Measurements from ENCODE around the gene TEX48. TPM values are rescaled to one million over a fixed set of nuclear protein-coding genes. Genes with fewer than 3 reads are reported as not detected.

Gene TEX48, protein sequence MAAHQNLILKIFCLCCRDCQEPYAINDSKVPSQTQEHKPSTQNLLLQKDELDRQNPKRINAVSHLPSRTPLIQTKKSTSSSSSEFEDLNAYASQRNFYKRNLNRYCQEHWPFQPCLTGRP
- 1 to 10 TPM in 1 of 2 experiments, under 1 TPM in 1; 0.73 to 1.6 TPM for total RNA-seq

DNA sequence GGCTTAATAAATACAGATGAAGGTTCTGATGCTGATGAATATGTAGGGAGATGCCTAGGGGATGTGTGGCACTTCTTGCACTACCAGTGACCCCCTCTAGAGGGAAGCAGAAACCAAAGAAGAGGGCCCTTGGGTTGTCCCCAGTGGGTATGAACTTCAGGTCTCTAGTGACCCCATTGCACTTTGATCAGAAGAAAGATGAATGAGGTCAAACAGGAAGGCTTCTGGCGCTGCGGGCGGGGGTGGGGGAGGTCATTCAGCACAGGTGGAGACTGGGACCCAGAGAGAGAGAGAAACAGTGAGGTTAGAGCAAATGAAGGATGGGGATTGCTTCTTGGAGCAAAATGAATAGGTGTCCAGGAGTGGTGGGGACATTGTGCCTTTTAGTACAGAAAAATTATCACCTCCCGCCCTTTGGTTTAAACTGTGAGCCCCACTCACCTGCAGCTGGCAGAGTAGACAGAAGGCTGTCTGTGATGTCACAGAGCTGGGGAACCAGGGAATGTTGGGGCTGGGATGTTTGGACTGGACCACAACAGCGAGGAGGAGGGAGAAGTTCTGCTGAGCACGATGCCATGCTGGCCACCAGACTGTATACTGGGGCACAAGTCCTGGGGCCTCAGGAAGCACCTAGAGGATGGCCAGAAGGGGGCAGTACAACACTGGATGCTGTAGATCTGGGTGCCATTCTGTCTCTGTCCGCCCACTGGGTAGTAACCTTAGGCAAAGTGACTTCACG is at the start of gene TEX48:
TEX48 (minus strand) TSS at position 599 of the 739 bp plus-strand sequence. CDS start 10,469 bp downstream, outside the sequence.
- Mint-ChIP-seq H3K9me3 (ENCODE audit: low read depth) (peaks cover under 1% of the 10 kb centered on the region), H3K4me1 (peaks cover 60% of the 10 kb centered on the region), H3K27me3 (peaks cover 20% of the 10 kb centered on the region), H3K27ac (peak within 1 kb of the TSS; percentile 94), H3K4me3 (peak within 1 kb of the TSS; percentile 56), H3K36me3 (peaks cover 16% of the 10 kb centered on the region)
- CTCF ChIA-PET: interaction anchor here (0.6 to 7.6 kb wide), 54 partner anchors 9 to 842 kb away, joined by 3 to 186 read pairs (median 4); partner anchors contain the start of gene TNFSF8
- peak; percentile 95 for ATAC-seq
- DNase-seq: peak; percentile 93

DNA sequence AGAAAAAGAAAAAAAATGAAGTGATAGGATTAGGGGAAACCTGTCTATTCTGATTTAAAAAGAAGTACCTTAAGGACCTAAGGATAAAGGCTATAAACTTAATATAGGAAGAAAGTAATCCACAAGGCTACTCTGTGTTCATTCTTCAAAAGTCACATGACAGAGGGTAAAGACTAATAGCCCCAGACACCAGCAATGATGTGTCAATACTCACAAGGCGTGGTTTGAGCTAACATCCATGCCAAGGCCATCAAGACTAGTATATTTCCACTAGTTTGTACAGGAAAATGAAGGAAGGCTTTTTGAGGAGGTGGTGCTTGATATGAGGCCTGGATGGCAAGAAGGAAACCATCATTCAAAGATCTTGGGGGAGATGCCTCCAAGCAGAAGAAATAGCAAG is 49.7 kb upstream of the TEX48 start:
- CTCF ChIA-PET: interaction anchor here (2.0 kb wide), 1 partner anchor 10 kb away, joined by 8 read pairs; no protein-coding TSS in a partner anchor
- Mint-ChIP-seq H3K4me1 (peaks cover 34% of the 10 kb centered on the region), H3K9me3 (ENCODE audit: low read depth) (peaks cover 8% of the 10 kb centered on the region), H3K36me3 (peaks cover 34% of the 10 kb centered on the region), H3K27me3 (no peaks in the 10 kb centered on the region), H3K4me3 (no peak overlapping the region), H3K27ac (no peak overlapping the region)
- no peak for DNase-seq
- no peak for ATAC-seq

DNA sequence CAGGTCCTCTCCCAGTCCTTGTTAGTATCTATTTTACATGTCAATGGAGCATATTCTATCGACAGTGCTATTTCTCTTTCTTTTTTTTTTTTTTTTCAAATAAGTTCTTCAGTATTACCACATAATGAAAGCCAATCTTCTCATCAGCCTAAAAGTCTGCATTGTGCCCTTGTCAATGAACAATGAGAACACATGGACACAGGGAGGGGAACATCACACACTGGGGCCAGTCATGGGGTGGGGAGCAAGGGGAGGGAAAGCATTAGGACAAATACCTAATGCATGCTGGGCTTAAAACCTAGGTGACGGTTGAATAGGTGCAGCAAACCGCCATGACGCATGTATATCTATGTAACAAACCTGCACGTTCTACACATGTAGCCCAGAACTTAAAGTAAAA is 47.7 kb upstream of the TEX48 start:
- DNase-seq (no peak), ATAC-seq (no peak)
- CTCF ChIA-PET: no interaction called here
- Mint-ChIP-seq H3K9me3 (ENCODE audit: low read depth) (peaks cover 8% of the 10 kb centered on the region), H3K4me1 (peaks cover 23% of the 10 kb centered on the region), H3K4me3 (no peak overlapping the region), H3K27ac (peak overlapping the region; percentile 22), H3K27me3 (peaks cover 2% of the 10 kb centered on the region), H3K36me3 (peaks cover 32% of the 10 kb centered on the region)

DNA sequence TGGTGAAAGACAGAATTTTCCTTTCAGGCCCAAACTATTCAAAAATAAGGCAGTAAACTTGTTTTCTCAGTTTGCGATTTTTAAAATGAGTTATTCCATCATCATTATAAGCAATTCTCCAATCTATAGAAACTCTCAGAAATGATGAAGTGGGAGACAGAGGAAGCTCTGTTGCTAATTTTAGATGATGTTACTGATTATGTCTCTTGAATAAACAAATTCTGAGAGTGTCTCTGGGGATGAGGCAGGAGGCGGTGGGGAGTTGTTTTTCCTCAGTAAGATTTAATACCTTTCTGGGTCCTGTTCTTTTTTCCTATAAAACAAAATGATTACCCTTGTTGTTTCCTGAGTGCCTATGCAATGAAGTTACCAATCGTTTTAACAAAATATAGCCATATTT is 43.9 kb upstream of the TEX48 start:
- H3K4me3 Mint-ChIP-seq: no peak overlapping the region
- no peak for ATAC-seq
- H3K27ac Mint-ChIP-seq: no peak overlapping the region
- H3K9me3 Mint-ChIP-seq (ENCODE audit: low read depth): peaks cover 8% of the 10 kb centered on the region
- CTCF ChIA-PET: no interaction called here
- peaks cover 10% of the 10 kb centered on the region for H3K27me3 Mint-ChIP-seq
- H3K4me1 Mint-ChIP-seq: peaks cover 23% of the 10 kb centered on the region
- H3K36me3 Mint-ChIP-seq: peaks cover 33% of the 10 kb centered on the region
- DNase-seq: no peak

DNA sequence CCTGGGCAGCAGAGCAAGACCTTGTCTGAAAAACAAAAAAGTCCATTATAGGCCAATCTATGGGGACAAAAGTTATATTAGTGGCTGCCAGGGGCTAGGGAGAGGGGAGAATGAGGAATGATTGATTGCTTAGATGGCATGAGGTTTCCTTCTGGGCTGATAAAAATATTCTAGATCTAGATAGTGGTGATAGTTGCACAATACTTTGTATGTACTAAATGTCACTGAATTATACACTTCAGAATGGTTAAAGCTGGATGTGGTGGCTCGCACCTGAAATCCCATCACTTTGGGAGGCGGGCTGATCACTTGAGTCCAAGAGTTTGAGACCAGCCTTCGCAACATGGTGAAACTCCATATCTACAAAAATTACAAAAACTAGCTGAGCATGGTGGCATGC is 42.8 kb upstream of the TEX48 start:
- Mint-ChIP-seq H3K4me3 (no peak overlapping the region), H3K27ac (no peak overlapping the region), H3K4me1 (peaks cover 33% of the 10 kb centered on the region), H3K9me3 (ENCODE audit: low read depth) (peaks cover 6% of the 10 kb centered on the region), H3K36me3 (peaks cover 35% of the 10 kb centered on the region), H3K27me3 (peaks cover 11% of the 10 kb centered on the region)
- CTCF ChIA-PET: interaction anchor here (1.2 to 4.0 kb wide), 5 partner anchors 10 to 43 kb away, joined by 3 to 18 read pairs (median 4); partner anchors contain the start of gene TEX48
- DNase-seq: no peak
- ATAC-seq: no peak

DNA sequence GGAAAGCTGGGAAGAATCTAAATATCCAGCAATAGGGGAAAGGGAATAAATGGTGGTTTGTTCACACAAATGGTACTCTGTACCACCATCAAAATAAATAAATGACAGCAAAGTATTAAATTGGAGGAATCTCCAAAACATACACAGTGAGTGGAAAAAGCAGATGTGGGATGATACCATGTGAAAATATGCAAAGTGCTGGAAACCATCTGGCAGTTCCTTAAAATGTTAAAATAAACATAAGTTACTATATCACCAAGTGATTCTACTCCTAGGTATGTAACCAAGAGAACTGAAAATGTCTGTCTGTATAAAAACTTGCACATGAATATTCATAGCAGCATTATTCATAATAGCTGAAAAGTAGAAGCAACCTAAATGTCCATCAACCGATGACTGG is 41.9 kb upstream of the TEX48 start:
- CTCF ChIA-PET: interaction anchor here (0.9 to 4.0 kb wide), 7 partner anchors 11 to 318 kb away, joined by 3 to 18 read pairs (median 4); partner anchors contain the start of gene TEX48
- H3K27ac Mint-ChIP-seq: no peak overlapping the region
- ATAC-seq (no peak), DNase-seq (no peak)
- H3K9me3 Mint-ChIP-seq (ENCODE audit: low read depth): peaks cover 6% of the 10 kb centered on the region
- peaks cover 38% of the 10 kb centered on the region for H3K36me3 Mint-ChIP-seq
- H3K27me3 Mint-ChIP-seq: peaks cover 11% of the 10 kb centered on the region
- H3K4me1 Mint-ChIP-seq: peaks cover 41% of the 10 kb centered on the region
- no peak overlapping the region for H3K4me3 Mint-ChIP-seq

DNA sequence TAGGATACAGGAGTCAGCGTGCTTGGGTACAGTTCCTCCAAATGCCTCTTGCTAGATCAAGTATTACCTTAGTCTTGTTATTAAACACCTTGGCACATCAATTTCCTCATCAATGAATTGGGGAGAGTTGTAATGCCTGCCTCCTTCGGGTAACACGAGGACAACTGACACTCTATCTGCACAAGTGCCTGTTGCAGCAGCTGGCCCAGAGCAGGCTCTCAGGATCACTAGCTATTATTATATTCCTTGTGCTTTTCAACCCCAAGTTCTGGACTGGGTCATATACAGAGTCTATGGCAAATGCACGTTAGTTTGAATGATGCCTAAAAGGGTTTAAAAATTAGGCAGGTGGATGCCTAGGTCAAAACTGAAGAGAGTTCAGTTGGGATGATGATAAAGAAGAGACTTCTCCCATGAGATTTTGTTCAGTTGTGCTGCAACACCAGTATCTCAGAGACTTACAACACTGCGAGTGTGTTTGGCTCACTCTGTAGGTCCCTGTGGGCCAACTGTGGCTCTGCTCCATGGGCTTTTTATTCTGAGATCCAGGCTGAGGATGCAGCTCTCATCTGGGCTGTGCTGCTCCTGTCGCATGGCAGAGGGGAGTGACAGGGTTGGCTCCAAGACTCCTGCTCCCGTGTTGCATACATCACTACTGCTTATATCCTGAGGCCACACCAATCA is 41.1 kb upstream of the TEX48 start:
- Mint-ChIP-seq H3K36me3 (peaks cover 39% of the 10 kb centered on the region), H3K9me3 (ENCODE audit: low read depth) (no peaks in the 10 kb centered on the region), H3K27ac (no peak overlapping the region), H3K4me3 (no peak overlapping the region), H3K4me1 (peaks cover 50% of the 10 kb centered on the region), H3K27me3 (peaks cover 11% of the 10 kb centered on the region)
- CTCF ChIA-PET: interaction anchor here (1.0 to 4.0 kb wide), 5 partner anchors 9 to 183 kb away, joined by 3 to 18 read pairs (median 6); no protein-coding TSS in a partner anchor
- ATAC-seq (no peak), DNase-seq (no peak)

DNA sequence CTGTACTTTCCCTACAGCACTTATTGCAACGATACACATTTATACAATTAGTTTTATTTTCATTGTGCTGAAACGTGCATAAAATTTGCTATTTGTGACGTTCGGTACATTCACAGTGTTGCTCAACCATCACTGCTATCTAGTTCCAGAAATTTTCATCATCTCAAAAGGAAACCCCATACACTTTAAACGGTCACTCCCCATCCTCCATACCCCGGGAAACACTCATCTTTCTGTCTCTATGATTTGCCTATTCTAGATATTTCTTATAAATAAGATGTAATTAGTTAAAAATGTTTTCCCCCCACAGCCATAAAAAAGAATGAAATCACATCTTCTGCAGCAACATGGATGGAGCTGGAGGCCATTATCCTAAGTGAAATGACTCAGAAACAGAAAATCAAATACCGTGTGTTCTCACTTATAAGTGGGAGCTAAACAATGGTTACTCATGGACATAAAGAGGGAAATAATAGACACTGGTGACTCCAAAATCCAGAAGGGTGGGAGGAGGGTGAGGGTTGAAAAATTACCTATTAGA is 40.2 kb upstream of the TEX48 start:
- Mint-ChIP-seq H3K4me3 (no peak overlapping the region), H3K9me3 (ENCODE audit: low read depth) (no peaks in the 10 kb centered on the region), H3K27ac (no peak overlapping the region), H3K4me1 (peaks cover 55% of the 10 kb centered on the region), H3K36me3 (peaks cover 36% of the 10 kb centered on the region), H3K27me3 (peaks cover 11% of the 10 kb centered on the region)
- no peak for DNase-seq
- no peak for ATAC-seq
- CTCF ChIA-PET: interaction anchor here (1.0 to 5.4 kb wide), 7 partner anchors 10 to 41 kb away, joined by 3 to 55 read pairs (median 4); partner anchors contain the start of gene TEX48

DNA sequence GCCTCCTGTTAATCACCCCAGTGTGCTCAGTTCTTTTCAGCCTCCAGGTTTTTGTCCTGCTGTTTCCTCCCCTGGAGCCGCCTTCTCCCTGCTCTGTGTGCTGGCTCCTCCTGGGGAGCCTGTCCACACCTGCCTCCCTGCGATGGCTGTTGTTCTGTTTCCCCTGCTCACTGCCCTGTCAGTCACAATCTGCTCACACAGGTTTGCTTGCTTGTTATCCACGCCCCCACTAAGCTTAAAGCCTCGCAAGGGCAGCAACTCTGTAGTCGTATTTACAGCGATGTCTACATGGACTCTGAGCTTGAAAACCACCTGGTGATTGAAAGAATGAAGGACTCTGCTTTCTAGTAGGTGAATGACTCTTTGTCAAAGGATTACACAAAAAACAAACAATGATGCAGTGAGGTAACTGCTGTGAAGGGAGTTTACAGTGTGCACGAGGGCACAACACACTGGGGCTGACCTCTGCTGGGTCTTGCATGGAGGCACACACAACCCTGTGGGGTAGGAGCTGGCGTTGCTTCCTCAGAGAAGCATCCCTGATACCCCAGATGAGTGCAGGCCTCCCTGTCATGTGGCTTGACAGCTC is 39.6 kb upstream of the TEX48 start:
- H3K27ac Mint-ChIP-seq: peak overlapping the region; percentile 61
- peaks cover 60% of the 10 kb centered on the region for H3K4me1 Mint-ChIP-seq
- H3K27me3 Mint-ChIP-seq: peaks cover 11% of the 10 kb centered on the region
- DNase-seq (no peak), ATAC-seq (no peak)
- CTCF ChIA-PET: interaction anchor here (1.0 to 5.4 kb wide), 7 partner anchors 11 to 40 kb away, joined by 3 to 55 read pairs (median 4); partner anchors contain the start of gene TEX48
- H3K36me3 Mint-ChIP-seq: peaks cover 41% of the 10 kb centered on the region
- H3K9me3 Mint-ChIP-seq (ENCODE audit: low read depth): peaks cover 3% of the 10 kb centered on the region
- no peak overlapping the region for H3K4me3 Mint-ChIP-seq

DNA sequence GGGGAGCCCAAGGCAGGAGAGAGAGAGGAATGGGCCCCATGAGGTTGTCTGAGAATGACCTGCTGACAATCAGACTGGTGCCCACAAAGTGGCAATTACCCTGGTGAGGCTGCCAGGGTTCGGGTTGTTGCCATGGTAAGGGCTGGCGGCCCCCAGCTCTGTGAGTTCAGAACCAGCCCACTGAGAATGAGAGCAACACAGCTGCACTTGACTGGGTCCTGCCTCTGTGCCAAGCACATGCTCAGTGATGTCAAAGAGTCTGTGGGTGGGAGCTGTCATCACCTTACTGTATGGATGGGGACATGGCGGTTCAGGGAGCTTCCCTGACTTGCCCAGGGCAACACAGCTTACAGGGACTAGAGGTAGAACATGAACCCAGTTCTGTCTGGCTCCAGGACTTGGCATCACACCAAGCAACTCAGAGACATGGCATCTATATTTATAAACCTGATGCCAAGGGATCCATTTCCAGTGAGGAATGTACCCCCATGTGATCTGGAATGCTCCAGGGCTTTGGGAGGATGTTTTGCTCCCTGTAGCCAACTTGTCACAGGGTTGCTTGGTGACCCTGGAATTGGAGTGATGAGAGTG is 38.2 kb upstream of the TEX48 start:
- ATAC-seq: no peak
- peaks cover 7% of the 10 kb centered on the region for H3K9me3 Mint-ChIP-seq (ENCODE audit: low read depth)
- H3K4me1 Mint-ChIP-seq: peaks cover 63% of the 10 kb centered on the region
- peak overlapping the region; percentile 94 for H3K27ac Mint-ChIP-seq
- H3K27me3 Mint-ChIP-seq: peaks cover 8% of the 10 kb centered on the region
- no peak for DNase-seq
- H3K4me3 Mint-ChIP-seq: no peak overlapping the region
- peaks cover 47% of the 10 kb centered on the region for H3K36me3 Mint-ChIP-seq
- CTCF ChIA-PET: interaction anchor here (1.0 to 5.4 kb wide), 4 partner anchors 13 to 39 kb away, joined by 3 to 55 read pairs (median 10); partner anchors contain the start of gene TEX48

DNA sequence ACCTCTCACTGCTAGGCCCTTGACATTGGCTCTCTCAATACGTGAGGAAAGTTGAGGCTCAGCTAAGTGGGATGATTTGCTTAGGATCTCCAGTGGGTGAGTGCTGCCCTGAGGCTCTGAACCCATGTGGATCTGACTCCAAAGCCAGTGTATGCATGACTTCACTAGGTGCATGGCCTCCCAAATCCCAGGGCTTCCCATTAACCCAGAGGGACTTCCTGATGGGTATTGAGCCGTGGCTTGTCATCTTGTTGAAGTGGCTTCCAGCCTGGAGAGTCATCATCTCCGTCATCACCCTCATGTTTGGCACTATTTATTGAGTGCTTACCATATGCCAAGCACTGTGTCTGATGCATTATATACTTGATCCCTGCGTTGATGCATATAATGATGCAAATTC is 37.3 kb upstream of the TEX48 start:
- H3K27ac Mint-ChIP-seq: peak overlapping the region; percentile 94
- DNase-seq (peak; percentile 50), ATAC-seq (no peak)
- H3K4me3 Mint-ChIP-seq: peak overlapping the region; percentile 50
- H3K4me1 Mint-ChIP-seq: peaks cover 63% of the 10 kb centered on the region
- peaks cover 8% of the 10 kb centered on the region for H3K27me3 Mint-ChIP-seq
- peaks cover 7% of the 10 kb centered on the region for H3K9me3 Mint-ChIP-seq (ENCODE audit: low read depth)
- peaks cover 48% of the 10 kb centered on the region for H3K36me3 Mint-ChIP-seq
- CTCF ChIA-PET: interaction anchor here (0.7 to 5.4 kb wide), 9 partner anchors 9 to 206 kb away, joined by 3 to 55 read pairs (median 6); partner anchors contain the start of gene TEX48

DNA sequence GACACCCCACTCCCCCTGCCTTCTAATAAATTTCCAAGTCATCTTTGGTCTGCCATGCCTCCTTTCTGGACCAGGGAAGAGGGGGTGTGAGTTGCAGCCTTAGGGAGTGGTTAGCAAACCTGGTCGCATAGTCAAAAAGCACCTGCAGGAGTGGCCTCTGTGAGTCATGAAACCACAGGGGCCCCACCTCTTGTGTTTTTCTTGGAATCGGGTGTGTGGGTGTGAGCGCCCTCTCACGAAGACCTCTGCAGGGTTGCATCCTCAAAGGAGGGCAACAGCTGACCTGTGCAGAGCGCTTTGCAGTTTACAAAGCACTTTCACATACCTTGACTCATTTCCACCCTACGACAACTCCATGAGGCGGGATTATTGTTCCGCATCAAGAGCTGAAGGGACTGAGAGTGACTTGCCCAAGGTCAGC is 36.8 kb upstream of the TEX48 start:
- H3K27ac Mint-ChIP-seq: peak overlapping the region; percentile 94
- peaks cover 8% of the 10 kb centered on the region for H3K27me3 Mint-ChIP-seq
- CTCF ChIA-PET: interaction anchor here (0.7 to 5.4 kb wide), 13 partner anchors 9 to 206 kb away, joined by 3 to 55 read pairs (median 4); partner anchors contain the start of gene TEX48
- DNase-seq (peak; percentile 99), ATAC-seq (peak; percentile 94)
- H3K4me1 Mint-ChIP-seq: peaks cover 63% of the 10 kb centered on the region
- H3K9me3 Mint-ChIP-seq (ENCODE audit: low read depth): peaks cover 7% of the 10 kb centered on the region
- H3K36me3 Mint-ChIP-seq: peaks cover 48% of the 10 kb centered on the region
- peak overlapping the region; percentile 50 for H3K4me3 Mint-ChIP-seq
